Smooth muscle cell (in vitro differentiated cells): ENCODE results near the gene CBL. TPM values are rescaled to one million over a fixed set of nuclear protein-coding genes. Genes with fewer than 3 reads are reported as not detected.

Experiments used
- DNase-seq: peaks from one replicate; lab custom pipeline; 2025; ENCODE audit not compliant: unreplicated experiment; lab: John Stamatoyannopoulos, UW
- H2AFZ ChIP-seq: fragments of 200-600 bp; sonication (generic); 2 replicates; pipeline ENCODE4 v1.6.0; 2016; ENCODE audit warnings: antibody characterized with exemption, low read depth, mild to moderate bottlenecking
- H3F3A ChIP-seq: fragments of 200-600 bp; sonication (generic); 2 replicates; pipeline ENCODE4 v1.6.0; 2017; ENCODE audit warnings: antibody characterized with exemption, low read depth
- H3K27ac ChIP-seq: fragments of 200-600 bp; sonication (generic); 2 replicates; pipeline ENCODE4 v1.5.1; 2016; ENCODE audit warnings: low read depth, mild to moderate bottlenecking
- H3K27me3 ChIP-seq: fragments of 200-600 bp; sonication (generic); 2 replicates; pipeline ENCODE4 v1.6.1; 2016; ENCODE audit warnings: low read depth, mild to moderate bottlenecking
- H3K36me3 ChIP-seq: fragments of 200-600 bp; sonication (generic); 2 replicates; pipeline ENCODE4 v1.5.1; 2016; ENCODE audit warnings: low read depth
- H3K4me1 ChIP-seq: fragments of 200-600 bp; sonication (generic); 2 replicates; pipeline ENCODE4 v1.5.1; 2016; ENCODE audit warnings: low read depth
- H3K4me2 ChIP-seq: fragments of 200-600 bp; sonication (generic); 2 replicates; pipeline ENCODE4 v1.6.0; 2016; ENCODE audit warnings: mild to moderate bottlenecking
- H3K4me3 ChIP-seq: fragments of 200-600 bp; sonication (generic); 2 replicates; pipeline ENCODE4 v1.5.1; 2016; ENCODE audit warnings: mild to moderate bottlenecking
- H3K79me2 ChIP-seq: fragments of 200-600 bp; sonication (generic); 2 replicates; pipeline ENCODE4 v1.6.0; 2016; ENCODE audit warnings: low read depth, mild to moderate bottlenecking
- H3K9ac ChIP-seq: fragments of 200-600 bp; sonication (generic); 2 replicates; pipeline ENCODE4 v1.6.0; 2016; ENCODE audit warnings: low read depth
- H3K9me3 ChIP-seq: fragments of 200-600 bp; sonication (generic); replicated peaks from 2 replicates; pipeline ENCODE4 v1.5.1; 2016; ENCODE audit warnings: low read depth
- H4K20me1 ChIP-seq: fragments of 200-600 bp; sonication (generic); 2 replicates; pipeline ENCODE4 v1.6.0; 2016; ENCODE audit warnings: low read depth
- WGBS: methylation state at CpG from one replicate; pipeline ENCODE4 v1.1.7; 2016; ENCODE audit warnings: low lambda C conversion rate; 5-methylcytosine and 5-hydroxymethylcytosine counted together
- polyA plus RNA-seq: library from polyadenylated mRNA; unstranded; fragments of >200 nt; fragmentation: Nextera tagmentation; extraction: Ambion mirVana; gene quantifications from 2 replicates; pipeline ENCODE4 v1.2.1, GENCODE V29; 2016
- total RNA-seq: library from RNA; depleted of rRNA; stranded (reverse); fragments of >200 nt; gene quantifications from 2 replicates; pipeline ENCODE4 v1.2.3, GENCODE V29; 2014
- TF ChIP-seq, protein P1 (sequence below): fragments of 200-600 bp; sonication (generic); IDR thresholded peaks from 2 replicates; pipeline ENCODE4 v1.5.1; 2017; ENCODE audit warnings: borderline replicate concordance, mild to moderate bottlenecking, antibody characterized with exemption; ENCODE audit not compliant: insufficient read depth, poor library complexity, severe bottlenecking

The CBL gene
- total and polyA plus RNA-seq, 2 experiments from 2014 or later: 5.0 to 18.9 TPM

DNA sequence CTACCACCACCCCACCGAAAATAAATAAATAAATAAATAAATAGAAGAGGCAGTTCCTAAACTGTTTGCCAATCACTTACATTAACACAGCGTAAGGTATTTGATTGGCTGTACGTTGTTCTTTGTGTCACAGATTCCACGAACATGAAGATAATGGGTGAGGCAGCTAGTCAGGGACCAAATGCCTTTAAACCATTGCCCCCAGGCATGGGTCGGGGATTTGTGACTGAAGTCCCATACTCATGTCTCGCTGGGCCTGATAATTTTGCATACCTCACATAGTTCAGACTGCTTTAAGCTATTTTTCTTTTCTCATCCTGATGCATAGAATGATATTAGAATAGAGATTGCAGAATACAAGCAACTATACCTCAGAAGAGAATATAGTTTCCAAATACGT lies 3.6 kb upstream of the CBL start:
- Histone ChIP-seq H3K9me3 (no peaks in the 10 kb centered on the region), H3K27me3 (no peaks in the 10 kb centered on the region), H3K4me3 (no peak overlapping the region), H3K4me1 (peaks cover 12% of the 10 kb centered on the region), H3K79me2 (peaks cover 14% of the 10 kb centered on the region), H3F3A (peaks cover 10% of the 10 kb centered on the region), H4K20me1 (peaks cover 9% of the 10 kb centered on the region), H3K4me2 (no peak overlapping the region), H3K27ac (no peak overlapping the region), H3K36me3 (no peaks in the 10 kb centered on the region), H2AFZ (no peak overlapping the region), H3K9ac (no peak overlapping the region)
- WGBS: 76% methylated on average over 7 of the region's 7 CpGs
- TF ChIP-seq, protein P1, sequence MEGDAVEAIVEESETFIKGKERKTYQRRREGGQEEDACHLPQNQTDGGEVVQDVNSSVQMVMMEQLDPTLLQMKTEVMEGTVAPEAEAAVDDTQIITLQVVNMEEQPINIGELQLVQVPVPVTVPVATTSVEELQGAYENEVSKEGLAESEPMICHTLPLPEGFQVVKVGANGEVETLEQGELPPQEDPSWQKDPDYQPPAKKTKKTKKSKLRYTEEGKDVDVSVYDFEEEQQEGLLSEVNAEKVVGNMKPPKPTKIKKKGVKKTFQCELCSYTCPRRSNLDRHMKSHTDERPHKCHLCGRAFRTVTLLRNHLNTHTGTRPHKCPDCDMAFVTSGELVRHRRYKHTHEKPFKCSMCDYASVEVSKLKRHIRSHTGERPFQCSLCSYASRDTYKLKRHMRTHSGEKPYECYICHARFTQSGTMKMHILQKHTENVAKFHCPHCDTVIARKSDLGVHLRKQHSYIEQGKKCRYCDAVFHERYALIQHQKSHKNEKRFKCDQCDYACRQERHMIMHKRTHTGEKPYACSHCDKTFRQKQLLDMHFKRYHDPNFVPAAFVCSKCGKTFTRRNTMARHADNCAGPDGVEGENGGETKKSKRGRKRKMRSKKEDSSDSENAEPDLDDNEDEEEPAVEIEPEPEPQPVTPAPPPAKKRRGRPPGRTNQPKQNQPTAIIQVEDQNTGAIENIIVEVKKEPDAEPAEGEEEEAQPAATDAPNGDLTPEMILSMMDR: no peak
- DNase-seq: no peak

DNA sequence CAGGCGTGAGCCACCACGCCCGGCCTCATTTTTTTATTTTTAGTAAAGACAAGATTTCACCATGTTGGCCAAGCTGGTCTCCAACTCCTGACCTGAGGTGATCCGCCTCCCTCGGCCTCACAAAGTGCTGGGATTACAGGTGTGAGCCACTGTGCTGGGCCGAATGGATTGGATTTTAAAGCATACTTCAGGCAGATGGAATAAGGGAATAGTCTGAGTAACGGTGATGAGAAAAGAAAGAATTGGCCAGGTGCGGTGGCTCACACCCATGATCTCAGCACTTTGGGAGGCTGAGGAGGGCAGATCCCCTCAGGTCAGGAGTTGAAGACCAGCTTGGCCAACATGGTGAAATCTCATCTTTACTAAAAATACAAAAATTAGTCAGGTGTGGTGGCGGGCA lies 2.1 kb upstream of the CBL start:
- DNase-seq: no peak
- Histone ChIP-seq H3K27me3 (no peaks in the 10 kb centered on the region), H2AFZ (no peak overlapping the region), H3K4me1 (peaks cover 19% of the 10 kb centered on the region), H3K4me3 (no peak overlapping the region), H3K79me2 (peaks cover 29% of the 10 kb centered on the region), H3K27ac (no peak overlapping the region), H3K36me3 (no peaks in the 10 kb centered on the region), H3K4me2 (no peak overlapping the region), H3F3A (peaks cover 10% of the 10 kb centered on the region), H3K9me3 (no peaks in the 10 kb centered on the region), H3K9ac (no peak overlapping the region), H4K20me1 (peaks cover 24% of the 10 kb centered on the region)
- WGBS: 96% methylated on average over 9 of the region's 9 CpGs
- TF ChIP-seq, protein P1: no peak

DNA sequence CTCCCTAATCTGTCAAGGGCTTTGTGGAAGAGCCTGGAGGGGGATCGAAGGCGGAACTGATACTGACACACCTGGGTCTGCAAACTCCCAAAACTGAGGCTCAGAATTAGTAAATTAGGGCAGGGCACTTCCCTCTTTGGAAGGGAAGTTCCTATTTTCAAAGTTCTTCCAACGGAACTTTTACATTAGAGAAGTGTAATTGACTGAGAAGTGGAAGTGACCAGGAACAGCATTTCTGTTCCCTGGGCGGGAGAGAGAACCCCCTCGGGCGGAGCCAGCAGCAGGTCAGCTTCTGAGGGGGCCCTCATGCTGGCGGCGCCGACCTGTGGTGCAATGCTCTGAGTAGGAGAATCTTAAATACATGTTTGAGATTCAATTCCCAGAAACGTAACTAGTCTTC lies 1.1 kb upstream of the CBL start:
- TF ChIP-seq, protein P1: no peak
- Histone ChIP-seq H3K4me2 (peak overlapping the region; percentile 85), H3K36me3 (no peaks in the 10 kb centered on the region), H3K4me3 (peak overlapping the region; percentile 100), H2AFZ (peak overlapping the region; percentile 94), H3K27ac (no peak overlapping the region), H3K4me1 (peaks cover 21% of the 10 kb centered on the region), H3F3A (peaks cover 10% of the 10 kb centered on the region), H3K27me3 (no peaks in the 10 kb centered on the region), H3K79me2 (peaks cover 39% of the 10 kb centered on the region), H3K9me3 (no peaks in the 10 kb centered on the region), H4K20me1 (peaks cover 34% of the 10 kb centered on the region), H3K9ac (peak overlapping the region; percentile 20)
- WGBS: 55% methylated on average over 10 of the region's 10 CpGs
- no peak for DNase-seq
